HG02870 (cell line): ENCODE measurements around the gene TAF8.

Experiments
- ATAC-seq: cut with Tn5 transposase; IDR thresholded peaks from one replicate; pipeline ENCODE4 v1.9.1; 2021; ENCODE audit warnings: mild to moderate bottlenecking, moderate library complexity; ENCODE audit not compliant: unreplicated experiment

The TAF8 gene

GRCh38 chr6:42120895-42121865 lies 70.9 kb downstream of the TAF8 start:
- no peak for ATAC-seq

- no peak for ATAC-seq
These were observed 73.2 kb downstream of the TAF8 start for GRCh38 chr6:42123379-42124103.

- ATAC-seq = no peak
These were observed 74.0 kb downstream of the TAF8 start for GRCh38 chr6:42124223-42124836.

GRCh38 chr6:42125231-42125630 lies 74.9 kb downstream of the TAF8 start:
- ATAC-seq = no peak

- ATAC-seq = no peak
These were observed 75.3 kb downstream of the TAF8 start for GRCh38 chr6:42125663-42126062.

- no peak for ATAC-seq
These were observed 78.4 kb downstream of the TAF8 start for GRCh38 chr6:42128460-42129359.

- ATAC-seq = no peak
These were observed 79.0 kb downstream of the TAF8 start for GRCh38 chr6:42129360-42129676.

- ATAC-seq = no peak
These were observed 81.2 kb downstream of the TAF8 start for GRCh38 chr6:42131531-42131930.

GRCh38 chr6:42133926-42134325 lies 83.6 kb downstream of the TAF8 start:
- no peak for ATAC-seq

GRCh38 chr6:42135161-42135560 lies 84.8 kb downstream of the TAF8 start:
- no peak for ATAC-seq

- no peak for ATAC-seq
These were observed 85.4 kb downstream of the TAF8 start for GRCh38 chr6:42135722-42136121.

- no peak for ATAC-seq
These were observed 86.3 kb downstream of the TAF8 start for GRCh38 chr6:42136508-42137193.
